Stomach (tissue), 9 donors: Measurements from ENCODE around the gene GNL3. TPM values are rescaled to one million over a fixed set of nuclear protein-coding genes. Genes with fewer than 3 reads are reported as not detected.

ENCODE experiments used
- DNase-seq, 2 donors: peaks; one replicate each; pipeline versions ENCODE4 v3.0.0 to v3.0.0-alpha.2; 2013 to 2019
- H3K27ac ChIP-seq, 5 donors: fragments of 200-600 bp in 4 of 5; sonication (generic) in 4 of 5; one replicate each; pipeline ENCODE4 v1.5.1; 2013 to 2019; ENCODE audit warnings: mild to moderate bottlenecking in 1 of 5, moderate library complexity in 1 of 5
- H3K27me3 ChIP-seq, 3 donors: fragments of 200-600 bp; sonication (generic); one replicate each; pipeline ENCODE4 v1.5.1; 2017 to 2019; ENCODE audit warnings: mixed run types in 1 of 3
- H3K36me3 ChIP-seq, 4 donors: fragments of 200-600 bp; sonication (generic); 1 replicate in 3 of 4; 2 replicates in 1 of 4; pipeline ENCODE4 v1.5.1; 2016 to 2019
- H3K4me1 ChIP-seq, 4 donors: fragments of 200-600 bp; sonication (generic); one replicate each; pipeline ENCODE4 v1.5.1; 2016 to 2019
- H3K4me3 ChIP-seq, 4 donors: fragments of 200-600 bp; sonication (generic) in 3 of 4; one replicate each; pipeline ENCODE4 v1.5.1; 2016 to 2019; ENCODE audit warnings: mild to moderate bottlenecking in 1 of 4
- H3K9me3 ChIP-seq, 4 donors: fragments of 200-600 bp; sonication (generic); one replicate each; pipeline ENCODE4 v1.5.1; 2016 to 2019
- EP300 ChIP-seq: sonication (generic); formaldehyde crosslinking; IDR thresholded peaks from one replicate; pipeline ENCODE4 v1.6.1; 2017; ENCODE audit warnings: antibody characterized with exemption
- POLR2A ChIP-seq, 4 donors: fragments of 450-650 bp; IDR thresholded peaks; one replicate each; pipeline ENCODE4 v1.6.1; 2016; ENCODE audit warnings: antibody characterized with exemption in 4 of 4, control low read depth in 2 of 4, mild to moderate bottlenecking in 1 of 4, moderate library complexity in 1 of 4
- POLR2AphosphoS5 ChIP-seq, 3 donors: sonication (generic); formaldehyde crosslinking; IDR thresholded peaks; one replicate each; pipeline ENCODE4 v1.6.1; 2016; ENCODE audit warnings: antibody characterized with exemption in 3 of 3
- WGBS, 5 donors: extraction: QIAGEN DNeasy Blood & Tissue Kit in 3 of 5; methylation state at CpG; one replicate each; pipeline versions ENCODE4 v1.1.5 to v1.1.7; 2013 to 2018; 5-methylcytosine and 5-hydroxymethylcytosine counted together
- intact Hi-C: fragments of 100-400 bp; cut with DNase I; formaldehyde crosslinking; loops from one replicate; pipeline ENCODE4 v1.15.1; 2023; ENCODE audit warnings: low total_unique reads
- polyA plus RNA-seq, 3 donors: library from polyadenylated mRNA; stranded (reverse); fragments of 200-250 nt; gene quantifications; one replicate each; pipeline ENCODE4 v1.2.3, GENCODE V29; 2013
- total RNA-seq, 5 donors: library from RNA; depleted of rRNA; stranded (reverse); fragments of >200 nt; gene quantifications; one replicate each; pipeline versions ENCODE4 v1.1.0 to v1.2.3, GENCODE V29; 2014 to 2016
- TF ChIP-seq, protein P1 (sequence below), 7 experiments: fragments of 450-650 bp in 4 of 7; fragments of 200-600 bp in 3 of 7; sonication (generic) in 3 of 7; IDR thresholded peaks; one replicate each; pipeline ENCODE4 v1.5.1; 2016 to 2019; ENCODE audit warnings: antibody characterized with exemption in 7 of 7, control low read depth in 2 of 7, mild to moderate bottlenecking in 1 of 7
- donor health status: healthy with polysubstance abuse.
- donor health status: Bipolar disorder and iron deficiency.
- donor health status: healthy.

Gene GNL3
- total and polyA plus RNA-seq, 8 donors: 5.8 to 114 (median 62.2) TPM

- intact Hi-C loops: no loop called here
- TF ChIP-seq, protein P1, sequence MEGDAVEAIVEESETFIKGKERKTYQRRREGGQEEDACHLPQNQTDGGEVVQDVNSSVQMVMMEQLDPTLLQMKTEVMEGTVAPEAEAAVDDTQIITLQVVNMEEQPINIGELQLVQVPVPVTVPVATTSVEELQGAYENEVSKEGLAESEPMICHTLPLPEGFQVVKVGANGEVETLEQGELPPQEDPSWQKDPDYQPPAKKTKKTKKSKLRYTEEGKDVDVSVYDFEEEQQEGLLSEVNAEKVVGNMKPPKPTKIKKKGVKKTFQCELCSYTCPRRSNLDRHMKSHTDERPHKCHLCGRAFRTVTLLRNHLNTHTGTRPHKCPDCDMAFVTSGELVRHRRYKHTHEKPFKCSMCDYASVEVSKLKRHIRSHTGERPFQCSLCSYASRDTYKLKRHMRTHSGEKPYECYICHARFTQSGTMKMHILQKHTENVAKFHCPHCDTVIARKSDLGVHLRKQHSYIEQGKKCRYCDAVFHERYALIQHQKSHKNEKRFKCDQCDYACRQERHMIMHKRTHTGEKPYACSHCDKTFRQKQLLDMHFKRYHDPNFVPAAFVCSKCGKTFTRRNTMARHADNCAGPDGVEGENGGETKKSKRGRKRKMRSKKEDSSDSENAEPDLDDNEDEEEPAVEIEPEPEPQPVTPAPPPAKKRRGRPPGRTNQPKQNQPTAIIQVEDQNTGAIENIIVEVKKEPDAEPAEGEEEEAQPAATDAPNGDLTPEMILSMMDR (IDR thresholded peaks at IDR 0.05): no peak
- TF ChIP-seq POLR2A (IDR thresholded peaks at IDR 0.05) (no peak), POLR2AphosphoS5 (IDR thresholded peaks at IDR 0.05) (no peak), EP300 (no peak)
- 48 to 74% (median 60%) methylated on average over 3 of the region's 3 CpGs for WGBS, 5 donors
- peak overlapping the region in 4 of 5 donors; percentile 92 to 100 (median 94) for H3K27ac ChIP-seq
- H3K27me3 ChIP-seq: no peaks in the 10 kb centered on the region
- peaks cover 9 to 47% (median 46%) of the 10 kb centered on the region in 4 donors for H3K4me1 ChIP-seq
- peaks cover 60 to 73% (median 72%) of the 10 kb centered on the region in 4 donors for H3K36me3 ChIP-seq
- H3K4me3 ChIP-seq: peak overlapping the region in 1 of 4 donors; percentile 86
- no peaks in the 10 kb centered on the region for H3K9me3 ChIP-seq
- no peak for DNase-seq
Observed at GRCh38 chr3:52689151-52689550, 3.3 kb downstream of the GNL3 start.

DNA sequence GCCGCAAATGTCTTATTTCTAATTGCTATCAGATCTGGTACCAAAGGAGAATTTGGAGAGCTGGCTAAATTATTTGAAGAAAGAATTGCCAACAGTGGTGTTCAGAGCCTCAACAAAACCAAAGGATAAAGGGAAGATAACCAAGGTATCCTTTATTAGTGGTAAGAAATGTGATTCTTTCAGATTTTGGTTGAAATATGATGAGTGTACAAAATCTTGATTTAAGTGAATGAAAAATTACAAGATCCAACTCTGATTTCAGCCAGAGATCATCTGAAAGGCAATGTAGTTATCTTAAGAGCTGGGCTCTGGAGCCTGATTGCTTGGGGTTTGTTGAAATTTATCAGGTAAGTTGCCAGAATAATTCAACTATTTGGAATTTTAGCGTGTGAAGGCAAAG lies 4.7 kb downstream of the GNL3 start:
- WGBS, 5 donors: 85 to 96% (median 91%) methylated on average over 2 of the region's 2 CpGs
- TF ChIP-seq EP300 (no peak), POLR2AphosphoS5 (IDR thresholded peaks at IDR 0.05) (no peak), POLR2A (IDR thresholded peaks at IDR 0.05) (no peak)
- TF ChIP-seq, protein P1 (IDR thresholded peaks at IDR 0.05): no peak
- intact Hi-C loops: no loop called here
- peaks cover 72 to 87% (median 86%) of the 10 kb centered on the region in 4 donors for H3K36me3 ChIP-seq
- no peak overlapping the region for H3K4me3 ChIP-seq
- H3K9me3 ChIP-seq: no peaks in the 10 kb centered on the region
- DNase-seq: no peak
- H3K27ac ChIP-seq: peak overlapping the region in 1 of 5 donors; percentile 3
- H3K4me1 ChIP-seq: peaks cover 9 to 38% (median 38%) of the 10 kb centered on the region in 4 donors
- H3K27me3 ChIP-seq: no peaks in the 10 kb centered on the region

- H3K27ac ChIP-seq: no peak overlapping the region
- no peak for DNase-seq
- TF ChIP-seq EP300 (no peak), POLR2A (IDR thresholded peaks at IDR 0.05) (no peak), POLR2AphosphoS5 (IDR thresholded peaks at IDR 0.05) (no peak)
- TF ChIP-seq, protein P1 (IDR thresholded peaks at IDR 0.05): no peak
- H3K4me3 ChIP-seq: no peak overlapping the region
- intact Hi-C loops: no loop called here
- H3K9me3 ChIP-seq: no peaks in the 10 kb centered on the region
- H3K27me3 ChIP-seq: no peaks in the 10 kb centered on the region
- H3K4me1 ChIP-seq: peaks cover 0 to 26% (median 18%) of the 10 kb centered on the region in 4 donors
- peaks cover 88 to 100% (median 100%) of the 10 kb centered on the region in 4 donors for H3K36me3 ChIP-seq
Observed at GRCh38 chr3:52693071-52693470, 7.2 kb downstream of the GNL3 start.

GRCh38 chr3:52694528-52695189 lies 8.8 kb downstream of the GNL3 start:
- 75 to 92% (median 78%) methylated on average over 7 of the region's 7 CpGs for WGBS, 5 donors
- H3K36me3 ChIP-seq: peaks cover 74 to 99% (median 97%) of the 10 kb centered on the region in 4 donors
- H3K27ac ChIP-seq: no peak overlapping the region
- TF ChIP-seq POLR2A (IDR thresholded peaks at IDR 0.05): no peak
- TF ChIP-seq, protein P1 (IDR thresholded peaks at IDR 0.05): no peak
- no peak for TF ChIP-seq POLR2AphosphoS5 (IDR thresholded peaks at IDR 0.05)
- TF ChIP-seq EP300: no peak
- H3K4me3 ChIP-seq: no peak overlapping the region
- peaks cover 0 to 18% (median 3%) of the 10 kb centered on the region in 4 donors for H3K4me1 ChIP-seq
- H3K27me3 ChIP-seq: no peaks in the 10 kb centered on the region
- intact Hi-C loops: no loop called here
- DNase-seq: no peak
- no peaks in the 10 kb centered on the region for H3K9me3 ChIP-seq
